HL-60 (cell line): Measurements from ENCODE around the gene PARL.

ENCODE experiments used
- POLR2AphosphoS5 ChIP-seq: IDR thresholded peaks from 2 replicates; pipeline ENCODE4 v1.6.1; 2012; ENCODE audit warnings: low read depth
- TF ChIP-seq, protein P1 (sequence below): IDR thresholded peaks from one replicate; pipeline ENCODE4 v1.5.1; 2011; ENCODE audit warnings: low read length, control low read depth, inconsistent platforms; ENCODE audit not compliant: insufficient read depth

DNA sequence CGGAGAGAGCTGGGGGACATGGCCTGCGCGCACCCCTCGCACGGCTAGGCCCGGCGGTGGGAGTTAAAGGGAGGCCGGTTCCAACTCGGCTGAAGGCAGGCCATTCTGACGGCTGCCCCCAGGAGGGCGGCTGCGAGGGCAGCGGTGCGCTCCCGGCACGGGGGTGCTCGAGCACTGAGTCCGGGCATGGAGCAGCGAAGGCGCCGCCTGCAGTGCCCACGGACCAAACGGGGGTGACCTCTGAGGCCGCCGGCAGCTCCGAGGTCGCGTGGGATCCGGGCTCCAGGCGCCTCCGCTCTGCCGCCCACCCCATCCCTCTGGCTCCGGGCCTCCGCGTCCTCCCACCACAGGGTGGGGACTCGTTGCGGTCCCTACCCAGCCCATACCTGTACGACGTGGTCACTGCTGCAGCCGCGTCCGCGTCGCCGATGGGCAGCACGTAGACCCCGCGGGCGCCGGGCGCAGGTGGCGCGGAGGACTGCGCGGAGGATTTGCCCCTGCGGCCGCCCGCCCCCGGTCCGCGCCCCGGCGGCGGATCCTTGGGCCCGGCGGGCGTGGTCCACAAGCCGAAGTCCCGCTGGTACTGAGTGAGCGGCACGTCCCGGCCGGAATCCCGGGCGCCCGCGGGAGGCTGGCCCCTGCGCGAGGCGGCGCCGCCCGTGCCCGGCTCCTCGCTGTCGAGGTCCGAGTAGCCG is 59.8 kb downstream of the PARL start:
- TF ChIP-seq, protein P1, sequence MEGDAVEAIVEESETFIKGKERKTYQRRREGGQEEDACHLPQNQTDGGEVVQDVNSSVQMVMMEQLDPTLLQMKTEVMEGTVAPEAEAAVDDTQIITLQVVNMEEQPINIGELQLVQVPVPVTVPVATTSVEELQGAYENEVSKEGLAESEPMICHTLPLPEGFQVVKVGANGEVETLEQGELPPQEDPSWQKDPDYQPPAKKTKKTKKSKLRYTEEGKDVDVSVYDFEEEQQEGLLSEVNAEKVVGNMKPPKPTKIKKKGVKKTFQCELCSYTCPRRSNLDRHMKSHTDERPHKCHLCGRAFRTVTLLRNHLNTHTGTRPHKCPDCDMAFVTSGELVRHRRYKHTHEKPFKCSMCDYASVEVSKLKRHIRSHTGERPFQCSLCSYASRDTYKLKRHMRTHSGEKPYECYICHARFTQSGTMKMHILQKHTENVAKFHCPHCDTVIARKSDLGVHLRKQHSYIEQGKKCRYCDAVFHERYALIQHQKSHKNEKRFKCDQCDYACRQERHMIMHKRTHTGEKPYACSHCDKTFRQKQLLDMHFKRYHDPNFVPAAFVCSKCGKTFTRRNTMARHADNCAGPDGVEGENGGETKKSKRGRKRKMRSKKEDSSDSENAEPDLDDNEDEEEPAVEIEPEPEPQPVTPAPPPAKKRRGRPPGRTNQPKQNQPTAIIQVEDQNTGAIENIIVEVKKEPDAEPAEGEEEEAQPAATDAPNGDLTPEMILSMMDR = no peak
- TF ChIP-seq POLR2AphosphoS5 = no peak
